GM12878 (cell line): ENCODE data around the gene PIGV. TPM values are rescaled to one million over a fixed set of nuclear protein-coding genes. Genes with fewer than 3 reads are reported as not detected.

Source experiments
- ATF2 ChIP-seq: IDR thresholded peaks from 2 replicates; pipeline ENCODE4 v1.6.1; 2012; ENCODE audit warnings: low read length, inconsistent platforms
- MTA2 ChIP-seq: fragments of 450-650 bp; IDR thresholded peaks from 2 replicates; pipeline ENCODE4 v1.6.1; 2016; ENCODE audit warnings: low read depth, mild to moderate bottlenecking, moderate library complexity
- MXI1 ChIP-seq: fragments of 150-350 bp; IDR thresholded peaks from 2 replicates; pipeline ENCODE4 v1.6.1; 2011; ENCODE audit warnings: low read depth, mild to moderate bottlenecking, inconsistent platforms, low read length, improper control_type of control experiment
- NBN ChIP-seq: fragments of 450-650 bp; IDR thresholded peaks from 2 replicates; pipeline ENCODE4 v1.6.1; 2016
- NFYA ChIP-seq: IDR thresholded peaks from 2 replicates; pipeline ENCODE4 v1.6.1; 2011; ENCODE audit warnings: low read depth, mild to moderate bottlenecking, low read length, improper control_type of control experiment, borderline replicate concordance
- POLR2AphosphoS5 ChIP-seq: IDR thresholded peaks from 2 replicates; pipeline ENCODE4 v1.6.1; 2011; ENCODE audit warnings: mild to moderate bottlenecking, low read length, inconsistent platforms
- RELB ChIP-seq: fragments of 450-650 bp; IDR thresholded peaks from 2 replicates; pipeline ENCODE4 v1.6.1; 2017; ENCODE audit warnings: low read depth, mild to moderate bottlenecking, moderate library complexity
- REST ChIP-seq: IDR thresholded peaks from 2 replicates; pipeline ENCODE4 v1.6.1; 2012; ENCODE audit warnings: mild to moderate bottlenecking, low read depth, low read length
- SIX5 ChIP-seq: IDR thresholded peaks from 2 replicates; pipeline ENCODE4 v1.6.1; 2011; ENCODE audit warnings: mild to moderate bottlenecking, low read depth, low read length, moderate library complexity; ENCODE audit not compliant: severe bottlenecking
- SMAD5 ChIP-seq: IDR thresholded peaks from 2 replicates; pipeline ENCODE4 v1.6.1; 2016; ENCODE audit warnings: antibody characterized with exemption, low read depth
- SMARCA5 ChIP-seq: fragments of 450-650 bp; IDR thresholded peaks from 2 replicates; pipeline ENCODE4 v1.6.1; 2017; ENCODE audit warnings: mild to moderate bottlenecking
- STAT1 ChIP-seq: fragments of 450-650 bp; conservative IDR thresholded peaks from 2 replicates; pipeline ENCODE4 v1.6.1; 2014; ENCODE audit warnings: antibody characterized with exemption, mild to moderate bottlenecking
- polyA plus RNA-seq, 11 experiments: library from polyadenylated mRNA; depleted of rRNA in 4 of 11; unstranded in 6 of 11; stranded (reverse) in 5 of 11; fragments of >200 nt; fragmentation: Nextera tagmentation in 4 of 11; fragmentation: Illumina TruSeq in 1 of 11; extraction: Ambion mirVana in 4 of 11; extraction: Trizol in 1 of 11; gene quantifications; 1 replicate in 1 of 11; 2 replicates in 10 of 11; pipeline versions ENCODE4 v1.2.1 to v1.2.3, GENCODE V29; 2011 to 2016; ENCODE audit warnings: inconsistent platforms in 2 of 11, missing spikeins in 2 of 11, low read depth in 1 of 11
- total RNA-seq, 4 experiments: library from RNA; depleted of rRNA in 3 of 4; stranded (reverse); fragments of >200 nt in 3 of 4; fragmentation: Illumina TruSeq in 1 of 4; extraction: Trizol in 1 of 4; gene quantifications; 2 replicates each; pipeline versions ENCODE4 v1.2.1 to v1.2.3, GENCODE V29; 2013 to 2021
- TF ChIP-seq, protein P1 (sequence below): fragments of 450-650 bp; IDR thresholded peaks from 2 replicates; pipeline ENCODE4 v1.6.1; 2017; ENCODE audit warnings: mild to moderate bottlenecking, moderate library complexity
- TF ChIP-seq, protein P2 (sequence below): fragments of 450-650 bp; IDR thresholded peaks from 2 replicates; pipeline ENCODE4 v1.6.1; 2018; ENCODE audit warnings: mild to moderate bottlenecking, low read depth, moderate library complexity; ENCODE audit not compliant: partially characterized antibody
- TF ChIP-seq, protein P3 (sequence below): fragments of 450-650 bp; IDR thresholded peaks from 2 replicates; pipeline ENCODE4 v1.6.1; 2016; ENCODE audit warnings: mild to moderate bottlenecking

PIGV gene
- total and polyA plus RNA-seq, 10 of the 15 experiments (the other 5 are each of a cell fraction or from before 2014, with no cell fraction given) = 8.8 to 18.1 (median 11.9) TPM

- TF ChIP-seq, protein P1, sequence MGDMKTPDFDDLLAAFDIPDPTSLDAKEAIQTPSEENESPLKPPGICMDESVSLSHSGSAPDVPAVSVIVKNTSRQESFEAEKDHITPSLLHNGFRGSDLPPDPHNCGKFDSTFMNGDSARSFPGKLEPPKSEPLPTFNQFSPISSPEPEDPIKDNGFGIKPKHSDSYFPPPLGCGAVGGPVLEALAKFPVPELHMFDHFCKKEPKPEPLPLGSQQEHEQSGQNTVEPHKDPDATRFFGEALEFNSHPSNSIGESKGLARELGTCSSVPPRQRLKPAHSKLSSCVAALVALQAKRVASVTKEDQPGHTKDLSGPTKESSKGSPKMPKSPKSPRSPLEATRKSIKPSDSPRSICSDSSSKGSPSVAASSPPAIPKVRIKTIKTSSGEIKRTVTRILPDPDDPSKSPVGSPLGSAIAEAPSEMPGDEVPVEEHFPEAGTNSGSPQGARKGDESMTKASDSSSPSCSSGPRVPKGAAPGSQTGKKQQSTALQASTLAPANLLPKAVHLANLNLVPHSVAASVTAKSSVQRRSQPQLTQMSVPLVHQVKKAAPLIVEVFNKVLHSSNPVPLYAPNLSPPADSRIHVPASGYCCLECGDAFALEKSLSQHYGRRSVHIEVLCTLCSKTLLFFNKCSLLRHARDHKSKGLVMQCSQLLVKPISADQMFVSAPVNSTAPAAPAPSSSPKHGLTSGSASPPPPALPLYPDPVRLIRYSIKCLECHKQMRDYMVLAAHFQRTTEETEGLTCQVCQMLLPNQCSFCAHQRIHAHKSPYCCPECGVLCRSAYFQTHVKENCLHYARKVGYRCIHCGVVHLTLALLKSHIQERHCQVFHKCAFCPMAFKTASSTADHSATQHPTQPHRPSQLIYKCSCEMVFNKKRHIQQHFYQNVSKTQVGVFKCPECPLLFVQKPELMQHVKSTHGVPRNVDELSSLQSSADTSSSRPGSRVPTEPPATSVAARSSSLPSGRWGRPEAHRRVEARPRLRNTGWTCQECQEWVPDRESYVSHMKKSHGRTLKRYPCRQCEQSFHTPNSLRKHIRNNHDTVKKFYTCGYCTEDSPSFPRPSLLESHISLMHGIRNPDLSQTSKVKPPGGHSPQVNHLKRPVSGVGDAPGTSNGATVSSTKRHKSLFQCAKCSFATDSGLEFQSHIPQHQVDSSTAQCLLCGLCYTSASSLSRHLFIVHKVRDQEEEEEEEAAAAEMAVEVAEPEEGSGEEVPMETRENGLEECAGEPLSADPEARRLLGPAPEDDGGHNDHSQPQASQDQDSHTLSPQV = no peak
- no peak for TF ChIP-seq NFYA
- TF ChIP-seq, protein P2, sequence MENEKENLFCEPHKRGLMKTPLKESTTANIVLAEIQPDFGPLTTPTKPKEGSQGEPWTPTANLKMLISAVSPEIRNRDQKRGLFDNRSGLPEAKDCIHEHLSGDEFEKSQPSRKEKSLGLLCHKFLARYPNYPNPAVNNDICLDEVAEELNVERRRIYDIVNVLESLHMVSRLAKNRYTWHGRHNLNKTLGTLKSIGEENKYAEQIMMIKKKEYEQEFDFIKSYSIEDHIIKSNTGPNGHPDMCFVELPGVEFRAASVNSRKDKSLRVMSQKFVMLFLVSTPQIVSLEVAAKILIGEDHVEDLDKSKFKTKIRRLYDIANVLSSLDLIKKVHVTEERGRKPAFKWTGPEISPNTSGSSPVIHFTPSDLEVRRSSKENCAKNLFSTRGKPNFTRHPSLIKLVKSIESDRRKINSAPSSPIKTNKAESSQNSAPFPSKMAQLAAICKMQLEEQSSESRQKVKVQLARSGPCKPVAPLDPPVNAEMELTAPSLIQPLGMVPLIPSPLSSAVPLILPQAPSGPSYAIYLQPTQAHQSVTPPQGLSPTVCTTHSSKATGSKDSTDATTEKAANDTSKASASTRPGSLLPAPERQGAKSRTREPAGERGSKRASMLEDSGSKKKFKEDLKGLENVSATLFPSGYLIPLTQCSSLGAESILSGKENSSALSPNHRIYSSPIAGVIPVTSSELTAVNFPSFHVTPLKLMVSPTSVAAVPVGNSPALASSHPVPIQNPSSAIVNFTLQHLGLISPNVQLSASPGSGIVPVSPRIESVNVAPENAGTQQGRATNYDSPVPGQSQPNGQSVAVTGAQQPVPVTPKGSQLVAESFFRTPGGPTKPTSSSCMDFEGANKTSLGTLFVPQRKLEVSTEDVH = no peak
- no peak for TF ChIP-seq SMARCA5
- TF ChIP-seq NBN = peak; percentile 89
- TF ChIP-seq POLR2AphosphoS5 = no peak; the same call in 1 of the 2 replicates
- no peak for TF ChIP-seq REST
- peak; percentile 82 for TF ChIP-seq RELB
- TF ChIP-seq MXI1 = peak; percentile 75; the same call in 1 of the 2 replicates
- TF ChIP-seq MTA2 = peak; percentile 85
- 0 out of 2 replicates have a peak, but pooled peaks have one; percentile 24 for TF ChIP-seq STAT1
- TF ChIP-seq ATF2 = peak; percentile 37; the same call in 1 of the 2 replicates
- TF ChIP-seq, protein P3, sequence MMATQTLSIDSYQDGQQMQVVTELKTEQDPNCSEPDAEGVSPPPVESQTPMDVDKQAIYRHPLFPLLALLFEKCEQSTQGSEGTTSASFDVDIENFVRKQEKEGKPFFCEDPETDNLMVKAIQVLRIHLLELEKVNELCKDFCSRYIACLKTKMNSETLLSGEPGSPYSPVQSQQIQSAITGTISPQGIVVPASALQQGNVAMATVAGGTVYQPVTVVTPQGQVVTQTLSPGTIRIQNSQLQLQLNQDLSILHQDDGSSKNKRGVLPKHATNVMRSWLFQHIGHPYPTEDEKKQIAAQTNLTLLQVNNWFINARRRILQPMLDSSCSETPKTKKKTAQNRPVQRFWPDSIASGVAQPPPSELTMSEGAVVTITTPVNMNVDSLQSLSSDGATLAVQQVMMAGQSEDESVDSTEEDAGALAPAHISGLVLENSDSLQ = peak; percentile 71
- TF ChIP-seq SIX5 = no peak
- TF ChIP-seq SMAD5 = no peak; the same call in 1 of the 2 replicates
Observed at GRCh38 chr1:26787381-26787705, 407 bp upstream of the PIGV start (continued).
